Measurements from ENCODE around the gene TSPAN32. TPM values are rescaled to one million over a fixed set of nuclear protein-coding genes. Genes with fewer than 3 reads are reported as not detected.

The TSPAN32 gene
- total and polyA plus RNA-seq, 10 donors, result 10.6 to 21.8 (median 17.5) TPM

- H3K4me1 ChIP-seq, result peaks cover 0 to 4% (median under 1%) of the 10 kb centered on the region in 6 donors
- peaks cover 0 to 8% (median 0%) of the 10 kb centered on the region in 7 donors for H3K27me3 ChIP-seq (replicated peaks in 1 of 7)
- no peaks in the 10 kb centered on the region for H3K36me3 ChIP-seq
- H3K27ac ChIP-seq, result no peak overlapping the region
- no peak overlapping the region for H3K4me3 ChIP-seq
- 73 to 85% (median 76%) methylated on average over 8 to 12 of the region's 12 CpGs for WGBS, 5 donors
- DNase-seq, result no peak
- TF ChIP-seq POLR2AphosphoS5 (IDR thresholded peaks at IDR 0.05) (no peak), CTCF (IDR thresholded peaks at IDR 0.05 in 8 of 11, conservative IDR thresholded peaks at IDR 0.05 in 3 of 11) (no peak), POLR2A (IDR thresholded peaks at IDR 0.05) (no peak)
- peaks cover 0 to under 1% (median 0%) of the 10 kb centered on the region in 8 donors for H3K9me3 ChIP-seq
- intact Hi-C loops (cut with DNase I; ENCODE audit: low total_unique reads), result no loop called here
These were observed 41.8 kb upstream of the TSPAN32 start for GRCh38 chr11:2259897-2260451.

GRCh38 chr11:2260491-2261364 lies 41.1 kb upstream of the TSPAN32 start:
- Histone ChIP-seq H3K9me3 (no peaks in the 10 kb centered on the region), H3K4me3 (no peak overlapping the region), H3K27me3 (replicated peaks in 1 of 7) (peaks cover 0 to 8% (median 0%) of the 10 kb centered on the region in 7 donors), H3K27ac (no peak overlapping the region), H3K36me3 (no peaks in the 10 kb centered on the region), H3K4me1 (peaks cover 6 to 11% (median 8%) of the 10 kb centered on the region in 6 donors)
- TF ChIP-seq CTCF (IDR thresholded peaks at IDR 0.05 in 8 of 11, conservative IDR thresholded peaks at IDR 0.05 in 3 of 11), result no peak
- TF ChIP-seq POLR2AphosphoS5 (IDR thresholded peaks at IDR 0.05), result no peak
- no peak for TF ChIP-seq POLR2A (IDR thresholded peaks at IDR 0.05)
- WGBS, 5 donors, result 81 to 89% (median 86%) methylated on average over 19 to 26 of the region's 26 CpGs
- peak; percentile 61 for DNase-seq
- intact Hi-C loops (cut with DNase I; ENCODE audit: low total_unique reads), result no loop called here

GRCh38 chr11:2261436-2262230 lies 40.2 kb upstream of the TSPAN32 start:
- Histone ChIP-seq H3K36me3 (no peaks in the 10 kb centered on the region), H3K27ac (no peak overlapping the region), H3K4me1 (peaks cover 11 to 20% (median 17%) of the 10 kb centered on the region in 6 donors), H3K4me3 (no peak overlapping the region), H3K9me3 (no peaks in the 10 kb centered on the region), H3K27me3 (replicated peaks in 1 of 7) (peaks cover 0 to 8% (median 0%) of the 10 kb centered on the region in 7 donors)
- WGBS, 5 donors, result 86 to 94% (median 88%) methylated on average over 13 to 21 of the region's 21 CpGs
- peak; percentile 49 for DNase-seq
- no peak for TF ChIP-seq POLR2AphosphoS5 (IDR thresholded peaks at IDR 0.05)
- TF ChIP-seq CTCF (IDR thresholded peaks at IDR 0.05 in 8 of 11, conservative IDR thresholded peaks at IDR 0.05 in 3 of 11), result no peak
- no peak for TF ChIP-seq POLR2A (IDR thresholded peaks at IDR 0.05)
- intact Hi-C loops (cut with DNase I; ENCODE audit: low total_unique reads), result no loop called here
